Kidney (tissue), 14 donors: Measurements from ENCODE around the gene MCRIP1. TPM values are rescaled to one million over a fixed set of nuclear protein-coding genes. Genes with fewer than 3 reads are reported as not detected.

Experiments used
- DNase-seq, 5 donors: peaks; one replicate each; pipeline ENCODE4 v3.0.0-alpha.2; 2013 to 2020
- FAIRE-seq: peaks from 2 replicates; lab custom pipeline; 2012; peaks lifted over from hg19 to GRCh38; lab: Jason Lieb, UNC
- H3K27ac ChIP-seq, 2 donors: one replicate each; pipeline ENCODE4 v1.7.0; 2013; ENCODE audit warnings: low read depth in 2 of 2, low read length in 2 of 2, inconsistent platforms in 1 of 2
- H3K27me3 ChIP-seq: one replicate; pipeline ENCODE4 v1.7.1; 2013; ENCODE audit warnings: low read length, inconsistent platforms; ENCODE audit not compliant: control insufficient read depth, insufficient read depth
- H3K36me3 ChIP-seq, 3 donors: one replicate each; pipeline versions ENCODE4 v1.7.0 to v1.7.1; 2013; ENCODE audit warnings: low read length in 3 of 3, control low read depth in 1 of 3, inconsistent platforms in 1 of 3; ENCODE audit not compliant: insufficient read depth in 3 of 3, control insufficient read depth in 2 of 3
- H3K4me1 ChIP-seq, 3 donors: one replicate each; pipeline versions ENCODE4 v1.7.0 to v1.7.1; 2013; ENCODE audit warnings: low read length in 3 of 3, inconsistent platforms in 1 of 3, low read depth in 1 of 3; ENCODE audit not compliant: control insufficient read depth in 2 of 3, insufficient read depth in 2 of 3
- H3K4me3 ChIP-seq, 3 donors: one replicate each; pipeline versions ENCODE4 v1.7.0 to v1.8.1; 2013; ENCODE audit warnings: low read length in 3 of 3, control low read depth in 1 of 3, inconsistent platforms in 1 of 3
- H3K9ac ChIP-seq, 3 donors: one replicate each; pipeline versions ENCODE4 v1.7.0 to v1.7.1; 2013; ENCODE audit warnings: low read length in 3 of 3, control low read depth in 1 of 3, inconsistent platforms in 1 of 3
- H3K9me3 ChIP-seq, 3 donors: one replicate each; pipeline versions ENCODE4 v1.7.0 to v1.7.1; 2013; ENCODE audit warnings: low read length in 3 of 3, control low read depth in 1 of 3, inconsistent platforms in 1 of 3; ENCODE audit not compliant: control insufficient read depth in 2 of 3, insufficient read depth in 1 of 3
- CTCF ChIP-seq: IDR thresholded peaks from 3 replicates; pipeline ENCODE4 v1.5.1; 2012; ENCODE audit warnings: mild to moderate bottlenecking, moderate library complexity, borderline replicate concordance; ENCODE audit not compliant: insufficient read depth; ENCODE audit errors: extremely low read depth
- intact Hi-C: fragments of 100-400 bp; cut with DNase I; formaldehyde crosslinking; loops from one replicate; pipeline ENCODE4 v1.11.1; 2022
- polyA plus RNA-seq: library from polyadenylated mRNA; stranded (reverse); fragments of 350-450 nt; fragmentation: Illumina TruSeq; extraction: RNeasy Lipid Tissue Mini Kit (QIAGEN cat#74804); gene quantifications from one replicate; pipeline ENCODE4 v1.2.3, GENCODE V29; 2014; ENCODE audit warnings: low read depth, low replicate concordance; ENCODE audit not compliant: insufficient read depth
- total RNA-seq: library from RNA; stranded (reverse); fragmentation: NEBNext Ultra II Directional; extraction: Animal tissue kit (Norgen Biotek cat#: 25700); gene quantifications from one replicate; pipeline ENCODE4 v1.2.1, GENCODE V29; 2021
- donor health status: control.
- donor health status: control.
- donor health status: control.
- donor health status: control.
- donor health status: control.
- donor health status: DM: yes; HTN: yes; CAD: no.
- donor health status: Normal renal cell carcinoma (clear cell type).

MCRIP1 gene
- total and polyA plus RNA-seq, 2 donors from 2014 or later: 88.3 to 151 TPM

- DNase-seq: peak in 3 of 5 donors; percentile 26 to 88 (median 80)
- no peaks in the 10 kb centered on the region for H3K27me3 ChIP-seq
- intact Hi-C loops: no loop called here
- no peak for FAIRE-seq
- peaks cover 0 to 41% (median 35%) of the 10 kb centered on the region in 3 donors for H3K4me1 ChIP-seq
- no peak overlapping the region for H3K4me3 ChIP-seq
- TF ChIP-seq CTCF: no peak
- H3K36me3 ChIP-seq: peaks cover 0 to 10% (median 0%) of the 10 kb centered on the region in 3 donors
- peak overlapping the region in 1 of 2 donors; percentile 51 for H3K27ac ChIP-seq
- H3K9me3 ChIP-seq: no peaks in the 10 kb centered on the region
- no peak overlapping the region for H3K9ac ChIP-seq
Measured at GRCh38 chr17:81868674-81869220, 35.7 kb upstream of the MCRIP1 start.

- peaks cover 0 to 44% (median 35%) of the 10 kb centered on the region in 3 donors for H3K4me1 ChIP-seq
- no peak overlapping the region for H3K9ac ChIP-seq
- no peak overlapping the region for H3K4me3 ChIP-seq
- H3K36me3 ChIP-seq: peaks cover 0 to 10% (median 0%) of the 10 kb centered on the region in 3 donors
- FAIRE-seq (no peak), DNase-seq (peak in 2 of 5 donors; percentile 65 to 77)
- no peaks in the 10 kb centered on the region for H3K9me3 ChIP-seq
- no peak for TF ChIP-seq CTCF
- intact Hi-C loops: no loop called here
- peak overlapping the region; percentile 51 to 56 for H3K27ac ChIP-seq
- no peaks in the 10 kb centered on the region for H3K27me3 ChIP-seq
Measured at GRCh38 chr17:81867991-81868673, 35.0 kb upstream of the MCRIP1 start.

GRCh38 chr17:81867170-81867990, 34.3 kb upstream of the MCRIP1 start:
- Histone ChIP-seq H3K4me1 (peaks cover 0 to 45% (median 35%) of the 10 kb centered on the region in 3 donors), H3K9me3 (no peaks in the 10 kb centered on the region), H3K36me3 (peaks cover 0 to 10% (median 0%) of the 10 kb centered on the region in 3 donors), H3K27me3 (no peaks in the 10 kb centered on the region), H3K9ac (peak overlapping the region in 1 of 3 donors; percentile 12), H3K4me3 (no peak overlapping the region), H3K27ac (peak overlapping the region; percentile 51 to 56)
- FAIRE-seq (no peak), DNase-seq (peak in 2 of 5 donors; percentile 60 to 81)
- intact Hi-C loops: no loop called here
- TF ChIP-seq CTCF: no peak
